Keratinocyte (primary cell): Measurements from ENCODE around the gene STAG1. TPM values are rescaled to one million over a fixed set of nuclear protein-coding genes. Genes with fewer than 3 reads are reported as not detected.
"Not testable (repeated sequence)": the region's sequence is repeated elsewhere in the genome, so short reads cannot be mapped to it uniquely, and the experiment has no call there.

ENCODE experiments used
- DNase-seq: peaks from one replicate; pipeline ENCODE4 v3.0.0-alpha.2; 2011; ENCODE audit warnings: low read depth, missing footprints, low spot score
- FAIRE-seq: peaks from 2 replicates; lab custom pipeline; 2011; peaks lifted over from hg19 to GRCh38; lab: Jason Lieb, UNC
- H2AFZ ChIP-seq: 2 replicates; pipeline ENCODE4 v1.6.0; 2012; ENCODE audit warnings: low read length, control low read depth, inconsistent platforms; ENCODE audit not compliant: control insufficient read depth
- H3K27ac ChIP-seq: 2 replicates; pipeline ENCODE4 v1.5.1; 2011; ENCODE audit warnings: low read length; ENCODE audit not compliant: control insufficient read depth, insufficient read depth
- H3K27me3 ChIP-seq: 3 replicates; pipeline ENCODE4 v1.6.0; 2011; ENCODE audit warnings: low read length; ENCODE audit not compliant: control insufficient read depth, insufficient read depth; ENCODE audit errors: extremely low read depth
- H3K36me3 ChIP-seq, 2 experiments: 2 replicates in 1 of 2; 3 replicates in 1 of 2; pipeline ENCODE4 v1.5.1; 2011; ENCODE audit warnings: low read length in 2 of 2, mild to moderate bottlenecking in 1 of 2; ENCODE audit not compliant: control insufficient read depth in 2 of 2, insufficient read depth in 2 of 2; ENCODE audit errors: extremely low read depth in 1 of 2
- H3K4me1 ChIP-seq: 3 replicates; pipeline ENCODE4 v1.5.1; 2011; ENCODE audit warnings: low read length; ENCODE audit not compliant: control insufficient read depth, insufficient read depth; ENCODE audit errors: extremely low read depth
- H3K4me2 ChIP-seq: 3 replicates; pipeline ENCODE4 v1.6.0; 2011; ENCODE audit warnings: low read depth, low read length; ENCODE audit not compliant: control insufficient read depth, insufficient read depth; ENCODE audit errors: extremely low read depth
- H3K4me3 ChIP-seq, 3 experiments: fragments of 200-600 bp in 1 of 3; sonication (generic) in 1 of 3; 2 replicates in 2 of 3; 3 replicates in 1 of 3; pipeline ENCODE4 v1.5.1; 2011 to 2016; ENCODE audit warnings: low read length in 3 of 3, mild to moderate bottlenecking in 3 of 3, control low read depth in 2 of 3, inconsistent platforms in 1 of 3, low read depth in 1 of 3, mixed read lengths in 1 of 3, mixed run types in 1 of 3, moderate library complexity in 1 of 3; ENCODE audit not compliant: control insufficient read depth in 2 of 3, insufficient read depth in 2 of 3; ENCODE audit errors: extremely low read depth in 1 of 3
- H3K79me2 ChIP-seq: 2 replicates; pipeline ENCODE4 v1.6.0; 2012; ENCODE audit warnings: low read length; ENCODE audit not compliant: control insufficient read depth, insufficient read depth
- H3K9ac ChIP-seq: 3 replicates; pipeline ENCODE4 v1.6.0; 2011; ENCODE audit warnings: low read length; ENCODE audit not compliant: control insufficient read depth, insufficient read depth; ENCODE audit errors: extremely low read depth
- H3K9me1 ChIP-seq: 3 replicates; pipeline ENCODE4 v1.6.0; 2011; ENCODE audit warnings: low read length; ENCODE audit not compliant: control insufficient read depth, insufficient read depth; ENCODE audit errors: extremely low read depth
- H3K9me3 ChIP-seq: 2 replicates; pipeline ENCODE4 v1.5.1; 2012; ENCODE audit warnings: low read depth, low read length; ENCODE audit not compliant: control insufficient read depth
- H4K20me1 ChIP-seq: 3 replicates; pipeline ENCODE4 v1.6.0; 2011; ENCODE audit warnings: low read length; ENCODE audit not compliant: control insufficient read depth, insufficient read depth; ENCODE audit errors: extremely low read depth
- EZH2 ChIP-seq: IDR thresholded peaks from one replicate; pipeline ENCODE4 v1.6.1; 2012; ENCODE audit warnings: inconsistent platforms, mild to moderate bottlenecking, low read length, moderate library complexity
- dilution Hi-C: fragments of 300-500 bp; cut with MboI; formaldehyde crosslinking; loops from one replicate; pipeline ENCODE4 v1.7.0; 2020; ENCODE audit warnings: low sequenced_read_pairs; ENCODE audit not compliant: extremely low pct_ligation_motif_present
- polyA plus RNA-seq, 5 experiments: library from polyadenylated mRNA; depleted of rRNA in 3 of 5; stranded (reverse) in 3 of 5; stranded (forward) in 1 of 5; unstranded in 1 of 5; fragments of >200 nt; gene quantifications; 1 replicate in 1 of 5; 2 replicates in 3 of 5; 3 replicates in 1 of 5; pipeline versions ENCODE4 v1.2.1 to v1.2.3, GENCODE V29; 2011 to 2012; ENCODE audit warnings: missing spikeins in 2 of 5, low read depth in 1 of 5, low replicate concordance in 1 of 5
- TF ChIP-seq, protein P1 (sequence below), 3 experiments: IDR thresholded peaks in 1 of 3; conservative IDR thresholded peaks in 1 of 3; optimal IDR thresholded peaks in 1 of 3; 2 replicates in 2 of 3; 3 replicates in 1 of 3; pipeline versions ENCODE3 to v1.5.1; 2011; ENCODE audit warnings: low read length in 3 of 3, mild to moderate bottlenecking in 3 of 3, moderate library complexity in 2 of 3, control low read depth in 1 of 3, inconsistent platforms in 1 of 3; ENCODE audit not compliant: insufficient read depth in 2 of 3; ENCODE audit errors: extremely low read depth in 1 of 3

STAG1 gene
- polyA plus RNA-seq, 1 donor (not counting 4 experiments of a cell fraction or from before 2014, with no cell fraction given), result 11.8 TPM

GRCh38 chr3:136741063-136741462 lies 11.1 kb downstream of the STAG1 start:
- FAIRE-seq (no peak), DNase-seq (no peak)
- dilution Hi-C loops, result no loop called here
- no peaks in the 10 kb centered on the region for H3K27me3 ChIP-seq
- H3K79me2 ChIP-seq, result peaks cover 92% of the 10 kb centered on the region
- H3K9ac ChIP-seq, result no peak overlapping the region
- no peak overlapping the region for H2AFZ ChIP-seq
- H3K27ac ChIP-seq, result no peak overlapping the region
- no peaks in the 10 kb centered on the region for H3K36me3 ChIP-seq
- H4K20me1 ChIP-seq, result no peaks in the 10 kb centered on the region
- no peaks in the 10 kb centered on the region for H3K9me1 ChIP-seq
- H3K9me3 ChIP-seq, result no peaks in the 10 kb centered on the region
- TF ChIP-seq EZH2, result no peak
- TF ChIP-seq, protein P1, sequence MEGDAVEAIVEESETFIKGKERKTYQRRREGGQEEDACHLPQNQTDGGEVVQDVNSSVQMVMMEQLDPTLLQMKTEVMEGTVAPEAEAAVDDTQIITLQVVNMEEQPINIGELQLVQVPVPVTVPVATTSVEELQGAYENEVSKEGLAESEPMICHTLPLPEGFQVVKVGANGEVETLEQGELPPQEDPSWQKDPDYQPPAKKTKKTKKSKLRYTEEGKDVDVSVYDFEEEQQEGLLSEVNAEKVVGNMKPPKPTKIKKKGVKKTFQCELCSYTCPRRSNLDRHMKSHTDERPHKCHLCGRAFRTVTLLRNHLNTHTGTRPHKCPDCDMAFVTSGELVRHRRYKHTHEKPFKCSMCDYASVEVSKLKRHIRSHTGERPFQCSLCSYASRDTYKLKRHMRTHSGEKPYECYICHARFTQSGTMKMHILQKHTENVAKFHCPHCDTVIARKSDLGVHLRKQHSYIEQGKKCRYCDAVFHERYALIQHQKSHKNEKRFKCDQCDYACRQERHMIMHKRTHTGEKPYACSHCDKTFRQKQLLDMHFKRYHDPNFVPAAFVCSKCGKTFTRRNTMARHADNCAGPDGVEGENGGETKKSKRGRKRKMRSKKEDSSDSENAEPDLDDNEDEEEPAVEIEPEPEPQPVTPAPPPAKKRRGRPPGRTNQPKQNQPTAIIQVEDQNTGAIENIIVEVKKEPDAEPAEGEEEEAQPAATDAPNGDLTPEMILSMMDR (optimal IDR thresholded peaks at IDR 0.05 in 1 of 3, IDR thresholded peaks at IDR 0.05 in 1 of 3, conservative IDR thresholded peaks at IDR 0.05 in 1 of 3; ENCODE audit: extremely low read depth in 1 of 3, insufficient read depth in 2 of 3, low read length in 3 of 3), result no peak
- H3K4me3 ChIP-seq, result no peak overlapping the region
- no peak overlapping the region for H3K4me2 ChIP-seq
- H3K4me1 ChIP-seq, result no peaks in the 10 kb centered on the region

GRCh38 chr3:136740351-136740958 lies 11.7 kb downstream of the STAG1 start:
- dilution Hi-C loops, result no loop called here
- no peak for TF ChIP-seq EZH2
- TF ChIP-seq, protein P1 (optimal IDR thresholded peaks at IDR 0.05 in 1 of 3, IDR thresholded peaks at IDR 0.05 in 1 of 3, conservative IDR thresholded peaks at IDR 0.05 in 1 of 3; ENCODE audit: extremely low read depth in 1 of 3, insufficient read depth in 2 of 3, low read length in 3 of 3), result no peak
- Histone ChIP-seq H3K4me3 (no peak overlapping the region), H3K9me3 (no peaks in the 10 kb centered on the region), H3K4me1 (no peaks in the 10 kb centered on the region), H3K27ac (no peak overlapping the region), H2AFZ (no peak overlapping the region), H3K36me3 (no peaks in the 10 kb centered on the region), H3K27me3 (no peaks in the 10 kb centered on the region), H4K20me1 (no peaks in the 10 kb centered on the region), H3K9ac (no peak overlapping the region), H3K4me2 (no peak overlapping the region), H3K9me1 (no peaks in the 10 kb centered on the region), H3K79me2 (peaks cover 91% of the 10 kb centered on the region)
- FAIRE-seq (no peak), DNase-seq (no peak)

DNA sequence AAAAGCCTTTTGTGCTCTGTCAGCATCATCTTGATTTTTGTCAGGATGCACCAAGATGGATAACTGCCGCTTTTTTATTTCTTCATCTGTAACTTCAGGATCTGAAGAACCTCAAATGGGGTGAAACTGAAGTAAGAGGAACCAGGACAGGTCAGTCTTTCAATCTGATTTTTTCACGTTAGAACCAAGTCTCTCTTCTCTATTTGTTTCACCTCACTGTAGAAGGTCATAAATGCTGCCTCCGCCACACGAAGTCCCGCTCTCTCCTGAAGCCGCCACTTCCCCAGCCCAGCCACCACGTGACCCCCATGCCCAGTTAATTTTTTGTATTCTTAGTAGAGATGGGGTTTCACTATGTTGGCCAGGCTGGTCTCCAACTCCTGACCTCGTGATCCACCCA lies 15.2 kb downstream of the STAG1 start:
- H3K4me3 ChIP-seq, H3K4me1 ChIP-seq, DNase-seq, H3K27ac ChIP-seq, H3K9me3 ChIP-seq, H3K27me3 ChIP-seq, H3K9me1 ChIP-seq, FAIRE-seq, H3K4me2 ChIP-seq, H2AFZ ChIP-seq, H4K20me1 ChIP-seq, dilution Hi-C loops, H3K9ac ChIP-seq, H3K36me3 ChIP-seq: not testable (repeated sequence)
- peaks cover 83% of the 10 kb centered on the region for H3K79me2 ChIP-seq
